Astrocyte of the spinal cord (primary cell): ENCODE measurements around the gene TP53AIP1.

Experiments used
- DNase-seq: peaks from one replicate; pipeline ENCODE4 v3.0.0; 2011; ENCODE audit warnings: low read depth, low spot score
- H3K4me3 ChIP-seq: 2 replicates; pipeline ENCODE4 v1.5.1; 2011; ENCODE audit warnings: low read depth, mild to moderate bottlenecking, low read length, moderate library complexity
- CTCF ChIP-seq: IDR thresholded peaks from 2 replicates; pipeline ENCODE4 v1.5.1; 2012; ENCODE audit warnings: low read depth, mild to moderate bottlenecking, low read length, inconsistent platforms
- in situ Hi-C: cut with HindIII; loops from 2 replicates; pipeline ENCODE4 v1.10.0; 2017; ENCODE audit warnings: low sequenced_read_pairs

The TP53AIP1 gene

GRCh38 chr11:128890543-128891368 is 51.9 kb downstream of the TP53AIP1 start, which contains the start of gene KCNJ5:
KCNJ5 (plus strand) TSS chr11:128891356; CDS start chr11:128911274, 19,918 bp downstream.
- H3K4me3 ChIP-seq: peak within 1 kb of the TSS; percentile 35
- in situ Hi-C loops: no loop called here
- TF ChIP-seq CTCF: no peak
- DNase-seq: no peak

- TF ChIP-seq CTCF: no peak
- peak overlapping the region; percentile 35 for H3K4me3 ChIP-seq
- DNase-seq: no peak
- in situ Hi-C loops: no loop called here
These were observed 52.5 kb downstream of the TP53AIP1 start for GRCh38 chr11:128890216-128890542.

- H3K4me3 ChIP-seq: no peak overlapping the region
- DNase-seq: no peak
- no peak for TF ChIP-seq CTCF
- in situ Hi-C loops: no loop called here
These were observed 52.9 kb downstream of the TP53AIP1 start for GRCh38 chr11:128889657-128890213.

GRCh38 chr11:128888034-128888985 is 54.4 kb downstream of the TP53AIP1 start:
- in situ Hi-C loops: no loop called here
- H3K4me3 ChIP-seq: no peak overlapping the region
- TF ChIP-seq CTCF: no peak
- no peak for DNase-seq

GRCh38 chr11:128886406-128887124 is 56.1 kb downstream of the TP53AIP1 start:
- DNase-seq: no peak
- in situ Hi-C loops: no loop called here
- no peak overlapping the region for H3K4me3 ChIP-seq
- TF ChIP-seq CTCF: peak; percentile 45
